Activated naive CD8-positive, alpha-beta T cell treated with anti-CD3 and anti-CD28 coated beads for 36 hours (primary cell): ENCODE results near the gene RCAN2. TPM values are rescaled to one million over a fixed set of nuclear protein-coding genes. Genes with fewer than 3 reads are reported as not detected.
A peak's percentile ranks its signal among the peaks of the same experiment; 100 is the strongest.
"Not testable (repeated sequence)": the region's sequence is repeated elsewhere in the genome, so short reads cannot be mapped to it uniquely, and the experiment has no call there.

Source experiments
- DNase-seq: peaks from one replicate; pipeline ENCODE4 v3.0.0; 2021
- H3K27ac Mint-ChIP-seq: one replicate; pipeline ENCODE4 v1.8.0; 2022; ENCODE audit warnings: mild to moderate bottlenecking, moderate library complexity, mixed read lengths
- H3K27me3 Mint-ChIP-seq: one replicate; pipeline ENCODE4 v1.8.0; 2022; ENCODE audit warnings: mild to moderate bottlenecking, mixed read lengths
- H3K36me3 Mint-ChIP-seq: one replicate; pipeline ENCODE4 v1.8.0; 2021; ENCODE audit warnings: mild to moderate bottlenecking, mixed read lengths
- H3K4me1 Mint-ChIP-seq: one replicate; pipeline ENCODE4 v1.8.0; 2021; ENCODE audit warnings: mixed read lengths
- H3K4me3 Mint-ChIP-seq: one replicate; pipeline ENCODE4 v1.8.0; 2022; ENCODE audit warnings: mild to moderate bottlenecking, moderate library complexity, mixed read lengths
- H3K9me3 Mint-ChIP-seq: one replicate; pipeline ENCODE4 v1.8.0; 2022; ENCODE audit warnings: mixed read lengths
- total RNA-seq, 2 experiments: library from RNA; stranded (reverse); gene quantifications; one replicate each; pipeline ENCODE4 v1.2.3, GENCODE V29; 2021

RCAN2 gene
- total RNA-seq, 2 experiments from 2014 or later = not detected

DNA sequence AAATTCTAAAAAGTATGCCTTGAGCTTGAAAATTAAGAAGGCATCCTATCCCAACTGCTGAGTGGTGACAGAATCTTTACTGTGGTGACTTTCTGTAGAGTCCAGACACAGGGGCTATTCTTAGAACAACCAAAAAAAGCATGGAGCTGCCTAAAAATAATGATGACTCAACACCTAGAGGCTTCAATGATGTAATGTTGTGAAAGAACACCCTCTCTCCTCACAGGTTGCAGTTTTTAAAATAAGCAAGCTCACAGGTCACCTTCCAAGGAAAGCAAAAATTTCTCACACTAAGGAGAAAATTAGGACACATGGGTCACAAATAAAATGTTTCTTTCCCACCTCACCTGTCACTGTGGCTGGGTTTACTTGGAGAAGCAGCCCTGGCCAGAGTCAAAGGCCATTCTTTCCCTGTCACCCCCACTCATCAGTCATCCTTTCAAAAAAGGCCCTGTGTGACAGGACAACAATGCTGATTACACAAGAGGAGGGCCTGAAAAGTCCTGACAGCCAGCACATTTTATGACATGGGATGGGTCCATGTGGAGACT is 53.5 kb downstream of the RCAN2 start:
- no peaks in the 10 kb centered on the region for H3K36me3 Mint-ChIP-seq
- H3K27ac Mint-ChIP-seq = no peak overlapping the region
- no peak overlapping the region for H3K4me3 Mint-ChIP-seq
- H3K4me1 Mint-ChIP-seq = no peaks in the 10 kb centered on the region
- no peaks in the 10 kb centered on the region for H3K9me3 Mint-ChIP-seq
- peaks cover 7% of the 10 kb centered on the region for H3K27me3 Mint-ChIP-seq
- no peak for DNase-seq

DNA sequence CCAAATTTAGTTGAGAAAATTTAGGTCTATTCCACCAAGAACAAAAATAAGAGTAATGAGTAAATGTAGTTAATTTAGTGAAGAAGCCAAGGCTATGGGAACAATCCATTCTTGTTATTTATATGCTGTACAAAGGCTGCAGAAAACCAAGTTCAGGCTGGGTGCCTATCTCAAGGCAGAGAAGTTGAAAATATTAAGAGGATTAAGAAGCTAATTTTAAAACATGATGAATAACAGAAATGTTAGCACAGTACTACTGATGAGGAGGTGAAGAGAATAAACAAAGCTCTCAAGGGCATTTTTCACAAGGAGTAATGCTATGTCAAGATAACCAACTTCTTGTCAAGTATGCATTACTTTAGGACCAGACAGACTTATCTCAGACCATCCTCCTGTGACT is 68.6 kb downstream of the RCAN2 start:
- H3K27ac Mint-ChIP-seq = no peak overlapping the region
- H3K27me3 Mint-ChIP-seq = peaks cover 24% of the 10 kb centered on the region
- no peaks in the 10 kb centered on the region for H3K4me1 Mint-ChIP-seq
- DNase-seq = no peak
- no peaks in the 10 kb centered on the region for H3K9me3 Mint-ChIP-seq
- H3K4me3 Mint-ChIP-seq = no peak overlapping the region
- H3K36me3 Mint-ChIP-seq = no peaks in the 10 kb centered on the region

DNA sequence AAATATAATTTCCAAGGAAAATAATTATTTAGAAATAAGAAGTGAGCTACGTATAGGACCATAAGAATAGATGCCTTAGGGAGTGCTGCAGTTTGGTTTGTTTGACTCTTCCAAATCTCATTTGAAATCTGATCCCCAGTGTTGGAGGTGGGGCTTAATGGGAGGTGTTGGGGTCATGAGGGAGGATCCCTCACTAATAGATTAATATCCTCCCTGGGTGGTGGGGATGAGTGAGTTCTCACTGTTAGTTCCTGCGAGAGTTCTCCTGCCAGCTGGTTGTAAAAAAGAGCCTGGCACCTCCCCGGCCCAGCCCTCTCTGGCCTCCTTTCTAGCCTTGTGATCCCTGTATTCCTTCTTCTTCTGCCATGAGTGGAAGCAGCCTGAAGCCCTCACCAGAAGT is 69.3 kb downstream of the RCAN2 start:
- H3K36me3 Mint-ChIP-seq = no peaks in the 10 kb centered on the region
- H3K9me3 Mint-ChIP-seq = no peaks in the 10 kb centered on the region

DNA sequence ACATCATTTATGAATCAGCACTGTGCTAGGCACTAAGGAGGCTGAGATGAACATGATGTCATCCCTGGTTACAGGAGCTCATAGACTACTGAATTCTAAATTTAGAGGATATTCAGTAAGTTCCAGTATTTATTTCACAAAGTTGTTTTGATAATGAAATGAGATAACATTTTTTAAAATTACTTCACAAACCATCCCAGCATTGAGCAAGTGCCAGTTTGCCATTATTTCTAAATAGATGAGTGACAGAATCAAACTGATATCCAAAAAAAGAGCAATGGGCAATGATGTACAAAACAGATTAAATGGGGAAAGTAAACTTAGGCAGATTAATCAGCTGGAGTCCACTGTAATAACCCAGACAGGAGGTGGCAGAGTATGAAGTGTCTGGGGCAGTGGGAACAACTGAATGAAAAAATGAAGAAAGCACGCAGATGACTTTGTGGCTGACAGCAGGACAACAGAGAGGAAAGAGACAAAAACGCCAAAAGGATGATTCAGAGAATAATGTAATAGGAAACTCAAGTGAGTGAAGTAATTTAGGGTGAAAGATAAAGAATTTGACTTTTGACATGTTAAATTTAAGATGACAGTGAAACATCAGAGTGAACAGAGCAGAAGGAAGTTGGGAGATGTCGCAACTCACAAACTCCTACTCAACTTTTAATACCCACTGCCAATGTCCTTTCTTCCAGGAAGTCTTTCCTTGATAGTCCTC is 70.2 kb downstream of the RCAN2 start:
- Mint-ChIP-seq H3K36me3 (no peaks in the 10 kb centered on the region), H3K27ac (no peak overlapping the region), H3K27me3 (peaks cover 18% of the 10 kb centered on the region), H3K4me1 (no peaks in the 10 kb centered on the region), H3K9me3 (no peaks in the 10 kb centered on the region), H3K4me3 (no peak overlapping the region)
- no peak for DNase-seq

More for the DNA sequence above, 69.3 kb downstream of the RCAN2 start:
- Mint-ChIP-seq H3K27me3 (peaks cover 24% of the 10 kb centered on the region), H3K4me3 (no peak overlapping the region), H3K27ac (no peak overlapping the region), H3K4me1 (no peaks in the 10 kb centered on the region)
- no peak for DNase-seq

DNA sequence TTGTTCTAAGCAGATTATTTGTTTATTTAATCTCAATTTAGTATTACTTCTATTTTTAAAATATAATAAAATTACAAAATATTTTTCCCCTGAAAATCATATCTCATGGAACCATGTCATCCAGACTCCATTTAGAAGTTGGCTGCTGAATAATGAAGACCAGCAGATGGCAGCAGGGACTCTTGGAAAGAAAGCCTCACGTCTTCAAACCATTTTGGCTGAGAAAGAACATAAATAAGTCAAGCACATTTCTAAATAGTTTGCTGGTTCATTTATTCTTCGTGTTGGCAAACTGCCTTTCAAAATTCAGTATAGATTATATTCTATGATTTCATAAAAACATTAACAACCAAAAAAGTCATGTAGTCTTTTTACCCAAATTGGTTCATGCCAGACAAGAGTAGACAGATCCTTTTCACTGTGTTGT is 71.7 kb downstream of the RCAN2 start:
- Mint-ChIP-seq H3K27me3 (peaks cover 18% of the 10 kb centered on the region), H3K4me1 (no peaks in the 10 kb centered on the region), H3K27ac (no peak overlapping the region), H3K36me3 (no peaks in the 10 kb centered on the region), H3K9me3 (no peaks in the 10 kb centered on the region), H3K4me3 (no peak overlapping the region)
- DNase-seq = peak; percentile 10

DNA sequence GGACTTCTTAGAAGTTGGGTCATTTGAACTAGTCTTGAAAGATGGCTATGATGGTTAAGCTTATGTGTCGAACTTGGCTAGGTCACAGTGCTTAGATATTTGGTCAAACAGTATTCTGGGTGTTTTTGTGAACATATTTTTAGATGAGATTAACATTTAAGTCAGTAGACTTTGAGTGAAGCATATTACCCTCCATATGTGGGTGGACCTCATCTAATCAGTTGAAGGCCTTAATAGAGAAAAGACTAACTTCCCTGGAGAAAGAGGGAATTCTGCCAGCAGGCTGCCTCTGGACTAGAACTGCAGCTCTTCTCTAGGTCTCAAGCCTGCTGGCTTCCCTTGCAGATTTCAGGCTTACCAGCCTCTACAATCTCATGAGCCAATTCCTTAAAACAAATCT is 76.9 kb downstream of the RCAN2 start:
- Mint-ChIP-seq H3K27ac (no peak overlapping the region), H3K4me3 (no peak overlapping the region), H3K9me3 (no peaks in the 10 kb centered on the region), H3K4me1 (no peaks in the 10 kb centered on the region), H3K27me3 (no peaks in the 10 kb centered on the region), H3K36me3 (no peaks in the 10 kb centered on the region)
- no peak for DNase-seq

DNA sequence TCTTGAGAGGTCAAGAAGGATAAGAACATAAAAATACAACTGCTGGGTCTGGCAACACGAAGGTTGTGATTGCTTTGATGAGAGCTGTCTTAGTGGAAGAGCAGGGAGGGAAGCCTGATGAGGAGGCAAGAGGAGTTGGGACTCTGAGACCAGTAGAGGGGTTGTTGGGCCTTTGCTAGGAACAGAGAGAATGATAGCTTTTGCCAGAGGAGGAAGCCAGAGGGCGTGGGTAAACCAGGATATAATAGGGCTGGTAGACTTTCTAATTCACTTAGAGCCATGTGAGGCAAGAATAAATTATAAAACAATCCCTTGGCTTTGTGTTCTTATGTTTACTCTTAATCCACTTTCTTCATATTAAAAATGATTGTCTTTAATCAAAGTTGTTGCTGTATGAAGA is 78.6 kb downstream of the RCAN2 start:
- H3K27ac Mint-ChIP-seq = no peak overlapping the region
- H3K36me3 Mint-ChIP-seq = no peaks in the 10 kb centered on the region
- H3K9me3 Mint-ChIP-seq = no peaks in the 10 kb centered on the region
- no peaks in the 10 kb centered on the region for H3K27me3 Mint-ChIP-seq
- no peaks in the 10 kb centered on the region for H3K4me1 Mint-ChIP-seq
- H3K4me3 Mint-ChIP-seq = no peak overlapping the region
- no peak for DNase-seq

DNA sequence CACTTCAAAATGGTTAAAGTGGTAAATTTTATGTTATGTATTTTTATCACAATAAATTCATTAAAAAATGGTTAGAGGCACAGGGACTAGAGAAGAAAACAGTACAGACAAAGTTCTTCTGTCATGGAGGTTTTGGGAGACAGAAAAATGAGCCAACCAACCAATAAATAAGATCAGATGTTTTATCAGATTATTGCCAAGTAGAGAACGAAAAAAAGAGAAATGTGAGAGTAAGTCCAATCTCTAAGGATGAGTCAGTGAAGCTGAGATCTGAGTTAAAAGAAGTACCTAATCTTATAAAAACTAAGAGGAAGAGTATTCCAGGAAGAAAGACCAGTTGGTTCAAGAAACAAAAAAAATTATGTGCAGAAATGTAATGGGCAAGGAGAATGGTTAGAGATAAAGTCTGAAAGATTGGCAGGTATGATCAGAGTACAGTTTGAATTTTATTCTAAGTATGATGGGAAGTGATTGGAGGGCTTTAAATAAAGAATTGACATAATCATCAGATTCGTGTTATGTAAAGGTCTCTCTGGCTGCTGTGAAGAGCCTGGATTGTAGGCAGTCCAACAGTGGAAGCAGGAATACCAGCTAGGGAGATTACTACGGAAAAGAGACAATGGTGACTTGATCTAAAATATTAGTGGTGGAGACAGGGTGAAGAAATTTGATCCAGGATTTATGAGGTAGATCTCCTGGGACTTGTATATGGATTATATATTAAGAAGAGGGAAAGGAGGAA is 79.6 kb downstream of the RCAN2 start:
- no peaks in the 10 kb centered on the region for H3K4me1 Mint-ChIP-seq
- no peak overlapping the region for H3K4me3 Mint-ChIP-seq
- no peaks in the 10 kb centered on the region for H3K36me3 Mint-ChIP-seq
- no peak for DNase-seq
- H3K27ac Mint-ChIP-seq = no peak overlapping the region
- H3K9me3 Mint-ChIP-seq = no peaks in the 10 kb centered on the region
- H3K27me3 Mint-ChIP-seq = no peaks in the 10 kb centered on the region

DNA sequence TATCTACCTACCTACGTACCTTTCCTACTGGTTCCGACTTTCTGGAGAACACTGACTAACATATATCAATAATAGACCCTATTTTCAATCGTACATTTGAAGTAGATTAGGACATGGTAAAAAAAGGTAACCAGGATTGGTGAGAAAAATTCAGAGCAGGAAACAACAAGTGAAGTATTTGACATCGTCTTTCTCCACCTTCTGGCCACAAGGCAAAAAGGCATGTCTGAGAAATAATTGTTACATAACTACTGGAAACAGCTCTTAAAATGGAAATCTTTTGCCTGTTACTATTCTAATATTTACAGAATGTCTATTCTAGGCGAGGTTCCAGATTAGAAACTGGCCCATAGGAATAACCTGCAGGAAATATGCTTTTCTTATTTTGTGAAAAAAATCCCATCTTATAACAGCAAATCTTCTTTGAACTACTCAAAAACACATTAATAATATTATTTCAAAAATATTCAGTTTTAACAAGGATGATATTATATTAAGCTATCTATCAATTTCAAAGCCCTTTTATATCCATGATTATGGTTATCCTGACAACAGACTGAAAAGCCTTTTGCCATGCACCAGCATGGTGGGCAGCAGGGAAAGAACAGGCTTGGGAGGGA is 80.8 kb downstream of the RCAN2 start:
- no peak for DNase-seq
- Mint-ChIP-seq H3K27ac (no peak overlapping the region), H3K9me3 (no peaks in the 10 kb centered on the region), H3K36me3 (no peaks in the 10 kb centered on the region), H3K27me3 (no peaks in the 10 kb centered on the region), H3K4me1 (no peaks in the 10 kb centered on the region), H3K4me3 (no peak overlapping the region)

DNA sequence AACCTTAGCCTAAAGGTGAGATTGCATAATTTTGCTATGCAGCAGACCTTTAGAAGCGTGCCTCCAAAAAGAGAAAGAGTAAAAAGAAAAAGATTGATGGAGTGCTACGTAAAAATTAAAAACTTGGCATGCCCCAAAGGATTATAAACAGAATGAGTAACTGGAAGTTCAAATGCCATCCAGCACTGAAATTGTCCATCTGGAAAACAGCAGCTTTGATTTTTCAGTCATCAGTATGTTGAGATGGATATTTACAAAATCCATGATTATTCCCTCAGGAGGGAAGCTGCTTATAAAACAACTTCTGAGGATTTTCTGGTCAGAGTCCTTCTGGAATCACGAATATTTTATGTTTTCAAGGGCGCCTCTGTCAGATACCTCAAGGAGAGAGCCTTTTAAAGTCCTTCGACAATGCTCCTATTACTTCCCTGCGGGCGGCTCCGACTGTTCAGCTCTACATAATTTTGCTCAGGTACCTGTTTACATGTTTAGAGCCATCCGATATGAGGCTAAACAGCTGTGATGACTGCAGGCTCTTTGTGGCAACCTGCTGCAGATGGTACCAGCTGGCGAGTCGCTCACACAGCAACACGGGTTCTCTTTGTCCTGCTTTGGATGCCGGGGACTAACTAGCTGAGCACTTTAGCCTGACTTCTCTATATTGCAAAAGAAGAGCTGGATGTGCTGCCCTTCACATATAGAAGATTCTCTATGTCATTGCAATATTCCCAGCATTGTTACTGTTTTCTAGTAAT is 83.3 kb downstream of the RCAN2 start:
- Mint-ChIP-seq H3K27me3 (no peaks in the 10 kb centered on the region), H3K27ac (no peak overlapping the region), H3K9me3 (no peaks in the 10 kb centered on the region), H3K4me3 (no peak overlapping the region), H3K36me3 (no peaks in the 10 kb centered on the region), H3K4me1 (no peaks in the 10 kb centered on the region)
- no peak for DNase-seq

DNA sequence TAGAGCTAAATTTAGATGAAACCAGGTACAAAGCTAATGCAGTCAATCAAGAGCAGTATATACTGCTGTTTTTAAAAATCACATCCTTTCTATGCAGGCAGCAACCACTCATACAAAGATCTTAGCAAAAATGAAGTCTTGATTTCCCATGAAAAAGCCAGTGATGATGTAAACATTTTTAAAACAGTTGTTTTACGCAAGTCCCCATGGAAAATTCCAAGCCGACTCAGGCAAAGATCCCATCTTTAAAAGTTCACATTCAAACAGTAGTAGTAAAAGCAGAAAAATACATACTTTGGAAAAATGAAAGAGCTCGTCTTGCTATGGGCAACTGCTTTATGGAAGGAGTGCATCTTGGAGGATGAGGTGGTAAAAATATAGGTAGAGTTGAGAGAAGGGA is 84.0 kb downstream of the RCAN2 start:
- H3K9me3 Mint-ChIP-seq = no peaks in the 10 kb centered on the region
- no peaks in the 10 kb centered on the region for H3K36me3 Mint-ChIP-seq
- H3K27ac Mint-ChIP-seq = no peak overlapping the region
- H3K4me1 Mint-ChIP-seq = no peaks in the 10 kb centered on the region
- no peak for DNase-seq
- no peak overlapping the region for H3K4me3 Mint-ChIP-seq
- H3K27me3 Mint-ChIP-seq = no peaks in the 10 kb centered on the region

DNA sequence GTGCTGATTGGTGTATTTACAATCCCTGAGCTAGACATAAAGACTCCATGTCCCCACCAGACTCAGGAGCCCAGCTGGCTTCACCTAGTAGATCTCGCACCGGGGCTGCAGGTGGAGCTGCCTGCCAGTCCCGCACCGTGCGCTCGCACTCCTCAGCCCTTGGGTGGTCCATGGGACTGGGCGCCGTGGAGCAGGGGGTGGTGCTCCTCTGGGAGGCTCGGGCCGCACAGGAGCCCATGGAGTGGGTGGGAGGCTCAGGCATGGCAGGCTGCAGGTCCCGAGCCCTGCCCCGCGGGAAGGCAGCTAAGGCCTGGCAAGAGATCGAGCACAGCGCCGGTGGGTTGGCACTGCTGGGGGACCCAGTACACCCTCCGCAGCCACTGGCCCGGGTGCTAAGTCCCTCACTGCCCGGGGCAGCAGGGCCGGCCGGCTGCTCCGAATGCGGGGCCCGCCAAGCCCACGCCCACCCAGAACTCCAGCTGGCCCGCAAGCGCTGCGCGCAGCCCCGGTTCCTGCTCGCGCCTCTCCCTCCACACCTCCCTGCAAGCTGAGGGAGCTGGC is 85.5 kb downstream of the RCAN2 start:
- not testable (repeated sequence) for H3K27me3 Mint-ChIP-seq, H3K9me3 Mint-ChIP-seq, H3K36me3 Mint-ChIP-seq, DNase-seq, H3K4me3 Mint-ChIP-seq, H3K4me1 Mint-ChIP-seq, H3K27ac Mint-ChIP-seq

DNA sequence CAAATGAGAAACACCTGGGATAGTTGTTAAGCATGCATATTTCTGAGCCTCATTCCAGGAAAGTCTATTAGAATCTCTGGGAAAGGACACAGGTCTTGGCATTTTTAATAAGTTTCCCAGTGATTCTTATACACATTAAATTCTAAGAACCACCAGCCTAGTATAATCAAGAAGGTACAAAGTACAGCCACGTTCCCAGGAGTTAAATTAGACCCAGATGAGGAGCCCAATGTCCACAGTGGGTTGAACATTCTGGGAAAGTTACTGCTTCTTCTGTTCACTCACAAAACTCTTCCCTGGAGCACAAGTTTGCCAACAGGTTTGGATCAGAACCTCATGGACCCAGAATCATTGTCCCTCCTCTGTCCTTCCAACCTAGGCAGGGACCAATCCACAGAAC is 90.4 kb downstream of the RCAN2 start:
- H3K36me3 Mint-ChIP-seq = no peaks in the 10 kb centered on the region
- H3K4me3 Mint-ChIP-seq = no peak overlapping the region
- DNase-seq = no peak
- no peaks in the 10 kb centered on the region for H3K27me3 Mint-ChIP-seq
- no peaks in the 10 kb centered on the region for H3K4me1 Mint-ChIP-seq
- H3K9me3 Mint-ChIP-seq = no peaks in the 10 kb centered on the region
- H3K27ac Mint-ChIP-seq = no peak overlapping the region

DNA sequence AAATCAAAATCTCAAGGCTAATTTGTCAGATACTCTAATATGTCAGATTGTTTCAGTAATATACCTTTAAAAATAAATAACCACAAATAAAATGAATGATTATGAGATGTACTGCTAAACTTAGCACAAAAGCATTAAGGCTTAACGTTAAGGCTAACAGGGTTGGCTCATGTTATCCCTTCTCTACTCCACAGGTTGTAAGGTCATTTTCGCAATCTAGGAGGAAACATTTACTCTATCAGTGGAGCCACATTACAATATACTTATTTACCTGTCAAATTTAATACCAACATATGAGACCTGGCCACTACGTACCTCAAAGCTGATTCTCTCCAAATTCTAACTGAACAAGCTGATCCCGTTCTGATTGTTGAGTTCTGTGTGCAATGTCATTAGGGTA is 95.7 kb downstream of the RCAN2 start:
- Mint-ChIP-seq H3K4me3 (no peak overlapping the region), H3K27me3 (peaks cover 4% of the 10 kb centered on the region), H3K36me3 (no peaks in the 10 kb centered on the region), H3K4me1 (no peaks in the 10 kb centered on the region), H3K9me3 (no peaks in the 10 kb centered on the region), H3K27ac (no peak overlapping the region)
- no peak for DNase-seq

DNA sequence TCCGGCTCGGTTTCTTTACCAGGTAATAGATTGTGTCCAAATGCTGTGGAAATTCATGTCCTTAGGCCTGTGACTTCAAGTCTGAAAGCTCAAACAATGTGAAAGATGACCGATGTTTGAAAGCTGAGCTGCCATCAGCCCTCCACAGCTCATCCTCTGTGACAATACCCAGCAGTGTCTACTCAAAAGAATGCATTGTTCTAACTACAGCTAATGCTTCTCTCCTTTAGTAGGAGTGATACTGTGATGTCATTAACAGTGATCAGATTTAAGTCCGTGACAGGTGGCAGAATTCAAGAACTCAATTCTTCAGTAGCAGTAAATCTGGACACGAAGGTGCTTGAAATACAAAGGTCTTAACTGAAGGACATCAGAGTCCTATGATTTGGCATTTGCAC is 97.3 kb downstream of the RCAN2 start:
- Mint-ChIP-seq H3K27ac (no peak overlapping the region), H3K27me3 (peaks cover 4% of the 10 kb centered on the region), H3K36me3 (no peaks in the 10 kb centered on the region), H3K4me3 (no peak overlapping the region), H3K4me1 (no peaks in the 10 kb centered on the region), H3K9me3 (no peaks in the 10 kb centered on the region)
- no peak for DNase-seq
